B cell (primary cell): ENCODE measurements around the gene MSH5. TPM values are rescaled to one million over a fixed set of nuclear protein-coding genes. Genes with fewer than 3 reads are reported as not detected.

ENCODE experiments used
- ATAC-seq: fragments of 200-7000 bp; cut with Tn5 transposase; one replicate; pipeline ENCODE4 v1.10.0; 2021; ENCODE audit warnings: low read depth, mild to moderate bottlenecking, moderate number of reproducible peaks, moderate library complexity
- CTCF ChIA-PET: fragments of 350-600 bp; sonication (Branson Sonifier 250); formaldehyde crosslinking; loops from one replicate; lab custom pipeline; 2021; ENCODE audit warnings: antibody characterized with exemption, inconsistent platforms; lab: Charles Lee
- POLR2A ChIA-PET: fragments of 350-600 bp; sonication (Branson Sonifier 250); formaldehyde crosslinking; loops from one replicate; lab custom pipeline; 2021; ENCODE audit warnings: antibody characterized with exemption; lab: Charles Lee
- DNase-seq: peaks from one replicate; pipeline ENCODE4 v3.0.0; 2013
- H2AFZ ChIP-seq: 2 replicates; pipeline ENCODE4 v1.6.1; 2012; ENCODE audit warnings: mild to moderate bottlenecking, low read depth, low read length; ENCODE audit not compliant: insufficient read depth, poor library complexity, severe bottlenecking
- H3K27ac ChIP-seq, 2 donors: 1 replicate in 1 of 2; 2 replicates in 1 of 2; pipeline ENCODE4 v1.5.1; 2012 to 2013; ENCODE audit warnings: low read length in 2 of 2, mild to moderate bottlenecking in 2 of 2, moderate library complexity in 1 of 2
- H3K27me3 ChIP-seq, 4 experiments: fragments of 200-600 bp in 1 of 4; sonication (generic) in 1 of 4; replicated peaks in 1 of 4; 1 replicate in 2 of 4; 2 replicates in 2 of 4; pipeline versions ENCODE4 v1.6.1 to v1.7.0; 2013 to 2016; ENCODE audit warnings: low read length in 3 of 4, mild to moderate bottlenecking in 2 of 4, mixed read lengths in 1 of 4, moderate library complexity in 1 of 4; ENCODE audit not compliant: insufficient read depth in 4 of 4, control insufficient read depth in 3 of 4; ENCODE audit errors: control extremely low read depth in 1 of 4
- H3K36me3 ChIP-seq, 2 experiments: replicated peaks in 1 of 2; 1 replicate in 1 of 2; 2 replicates in 1 of 2; pipeline versions ENCODE4 v1.6.1 to v1.7.1; 2013; ENCODE audit warnings: low read length in 1 of 2; ENCODE audit not compliant: insufficient read depth in 2 of 2, control insufficient read depth in 1 of 2; ENCODE audit errors: control extremely low read depth in 1 of 2, extremely low read depth in 1 of 2
- H3K4me1 ChIP-seq, 2 donors: fragments of 200-600 bp in 1 of 2; sonication (generic) in 1 of 2; 1 replicate in 1 of 2; 2 replicates in 1 of 2; pipeline versions ENCODE4 v1.5.1 to v1.6.1; 2013 to 2017; ENCODE audit warnings: low read length in 2 of 2; ENCODE audit not compliant: control insufficient read depth in 2 of 2, insufficient read depth in 2 of 2
- H3K4me2 ChIP-seq: replicated peaks from 2 replicates; pipeline ENCODE3; 2012; ENCODE audit warnings: mild to moderate bottlenecking, low read depth, low read length; ENCODE audit not compliant: poor library complexity, severe bottlenecking
- H3K4me3 ChIP-seq, 5 experiments: fragments of 200-600 bp in 1 of 5; sonication (generic) in 1 of 5; 1 replicate in 3 of 5; 2 replicates in 2 of 5; pipeline versions ENCODE4 v1.5.1 to v1.7.0; 2011 to 2016; ENCODE audit warnings: low read length in 4 of 5, mild to moderate bottlenecking in 4 of 5, low read depth in 2 of 5, control low read depth in 1 of 5, moderate library complexity in 1 of 5; ENCODE audit not compliant: insufficient read depth in 1 of 5; ENCODE audit errors: control extremely low read depth in 1 of 5, extremely low read depth in 1 of 5
- H3K79me2 ChIP-seq: fragments of 200-600 bp; sonication (generic); one replicate; pipeline ENCODE4 v1.6.0; 2016; ENCODE audit warnings: low read length; ENCODE audit not compliant: control insufficient read depth, insufficient read depth
- H3K9ac ChIP-seq: fragments of 200-600 bp; sonication (generic); 2 replicates; pipeline ENCODE4 v1.6.1; 2017; ENCODE audit warnings: mild to moderate bottlenecking, low read length, moderate library complexity
- H3K9me3 ChIP-seq, 3 donors: one replicate each; pipeline versions ENCODE4 v1.6.1 to v1.7.1; 2013; ENCODE audit warnings: low read length in 2 of 3; ENCODE audit not compliant: control insufficient read depth in 2 of 3, insufficient read depth in 1 of 3; ENCODE audit errors: control extremely low read depth in 1 of 3
- H4K20me1 ChIP-seq: 2 replicates; pipeline ENCODE4 v1.6.0; 2012; ENCODE audit warnings: mild to moderate bottlenecking, low read length; ENCODE audit not compliant: insufficient read depth, control insufficient read depth, poor library complexity, severe bottlenecking
- H3K27ac Mint-ChIP-seq: one replicate; pipeline ENCODE4 v1.8.0; 2021; ENCODE audit warnings: mixed read lengths
- H3K27me3 Mint-ChIP-seq: one replicate; pipeline ENCODE4 v1.8.0; 2021; ENCODE audit warnings: mixed read lengths
- H3K4me1 Mint-ChIP-seq: one replicate; pipeline ENCODE4 v1.8.0; 2021; ENCODE audit warnings: mixed read lengths
- H3K4me3 Mint-ChIP-seq: one replicate; pipeline ENCODE4 v1.8.0; 2021; ENCODE audit warnings: mixed read lengths
- H3K9me3 Mint-ChIP-seq: one replicate; pipeline ENCODE4 v1.8.0; 2022; ENCODE audit warnings: mixed read lengths; ENCODE audit not compliant: insufficient read depth
- EZH2 ChIP-seq: IDR thresholded peaks from 2 replicates; pipeline ENCODE4 v1.6.1; 2012; ENCODE audit warnings: borderline replicate concordance, low read depth, mild to moderate bottlenecking, moderate library complexity, low read length; ENCODE audit not compliant: insufficient read depth, poor library complexity, severe bottlenecking
- WGBS: methylation state at CpG from one replicate; pipeline ENCODE4 v1.1.5; 2013; ENCODE audit warnings: missing lambda C conversion rate; ENCODE audit not compliant: insufficient coverage; 5-methylcytosine and 5-hydroxymethylcytosine counted together
- intact Hi-C: fragments of 100-400 bp; cut with micrococcal nuclease; formaldehyde crosslinking; loops from one replicate; pipeline ENCODE4 v1.10.0; 2022
- polyA plus RNA-seq: library from polyadenylated mRNA; depleted of rRNA; stranded (reverse); fragments of >200 nt; gene quantifications from 2 replicates; pipeline ENCODE4 v1.2.3, GENCODE V29; 2012
- total RNA-seq, 2 donors: library from RNA; stranded (reverse); fragments of 120-200 nt in 1 of 2; gene quantifications; 1 replicate in 1 of 2; 2 replicates in 1 of 2; pipeline versions ENCODE4 v1.2.3 to v1.2.4, GENCODE V29; 2013 to 2022
- TF ChIP-seq, protein P1 (sequence below): fragments of 200-600 bp; IDR thresholded peaks from one replicate; pipeline ENCODE4 v1.8.0; 2022; ENCODE audit warnings: antibody characterized with exemption, mild to moderate bottlenecking

The MSH5 gene
- total and polyA plus RNA-seq, 2 donors (not counting 1 experiment from before 2014, with no cell fraction given) = 49.9 to 51.6 TPM

DNA sequence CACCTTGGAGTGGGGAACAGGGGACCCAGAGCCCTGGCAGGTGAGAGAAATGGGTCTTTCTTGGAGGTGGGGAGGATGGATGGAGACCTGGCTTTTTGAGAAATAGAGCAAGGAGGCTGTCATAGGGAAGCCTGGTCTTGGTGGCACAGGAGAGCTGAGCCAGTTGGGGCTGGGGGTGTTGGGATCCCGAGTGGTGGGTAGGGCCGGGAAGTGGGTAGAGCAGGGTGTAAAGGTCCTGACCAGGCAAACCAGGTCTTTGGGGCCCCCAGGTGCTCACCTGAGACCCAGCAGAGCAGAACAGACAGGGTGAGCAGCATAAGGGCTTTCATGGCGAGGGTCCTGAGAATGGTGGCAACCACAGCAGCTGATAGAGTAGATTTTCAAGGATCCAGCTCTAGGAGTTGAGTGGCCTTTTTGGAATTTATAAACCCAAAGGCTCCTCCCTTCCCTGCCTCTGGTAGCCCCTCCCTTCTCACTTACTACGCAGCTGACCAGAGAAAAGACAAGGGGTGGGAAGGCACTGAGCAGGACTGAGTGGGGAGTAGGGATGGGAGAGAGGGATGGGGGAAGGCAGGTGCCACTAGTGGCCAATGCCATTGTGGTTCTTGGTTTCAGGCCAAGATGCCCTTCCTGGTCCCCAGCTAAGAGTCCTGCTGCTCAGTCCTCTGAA lies 18.3 kb upstream of the MSH5 start, which contains the start of gene LY6G6C:
LY6G6C (minus strand) TSS at position 396 of the 670 bp plus-strand sequence; CDS start at position 329, 67 bp downstream.
- no peak for TF ChIP-seq EZH2
- TF ChIP-seq, protein P1, sequence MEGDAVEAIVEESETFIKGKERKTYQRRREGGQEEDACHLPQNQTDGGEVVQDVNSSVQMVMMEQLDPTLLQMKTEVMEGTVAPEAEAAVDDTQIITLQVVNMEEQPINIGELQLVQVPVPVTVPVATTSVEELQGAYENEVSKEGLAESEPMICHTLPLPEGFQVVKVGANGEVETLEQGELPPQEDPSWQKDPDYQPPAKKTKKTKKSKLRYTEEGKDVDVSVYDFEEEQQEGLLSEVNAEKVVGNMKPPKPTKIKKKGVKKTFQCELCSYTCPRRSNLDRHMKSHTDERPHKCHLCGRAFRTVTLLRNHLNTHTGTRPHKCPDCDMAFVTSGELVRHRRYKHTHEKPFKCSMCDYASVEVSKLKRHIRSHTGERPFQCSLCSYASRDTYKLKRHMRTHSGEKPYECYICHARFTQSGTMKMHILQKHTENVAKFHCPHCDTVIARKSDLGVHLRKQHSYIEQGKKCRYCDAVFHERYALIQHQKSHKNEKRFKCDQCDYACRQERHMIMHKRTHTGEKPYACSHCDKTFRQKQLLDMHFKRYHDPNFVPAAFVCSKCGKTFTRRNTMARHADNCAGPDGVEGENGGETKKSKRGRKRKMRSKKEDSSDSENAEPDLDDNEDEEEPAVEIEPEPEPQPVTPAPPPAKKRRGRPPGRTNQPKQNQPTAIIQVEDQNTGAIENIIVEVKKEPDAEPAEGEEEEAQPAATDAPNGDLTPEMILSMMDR = no peak
- WGBS = 86% methylated on average over 2 of the region's 4 CpGs
- POLR2A ChIA-PET = no interaction called here
- CTCF ChIA-PET = no interaction called here
- Mint-ChIP-seq H3K27me3 (no peaks in the 10 kb centered on the region), H3K4me1 (peaks cover 28% of the 10 kb centered on the region), H3K4me3 (no peak within 1 kb of the TSS), H3K27ac (no peak within 1 kb of the TSS), H3K9me3 (no peaks in the 10 kb centered on the region)
- intact Hi-C loops = no loop called here
- H3K4me2 ChIP-seq = no peak within 1 kb of the TSS
- peaks cover 0 to 10% of the 10 kb centered on the region in 2 experiments for H3K36me3 ChIP-seq
- no peak within 1 kb of the TSS for H3K9ac ChIP-seq
- ATAC-seq = no peak
- H3K27ac ChIP-seq = no peak within 1 kb of the TSS
- DNase-seq = no peak
- no peaks in the 10 kb centered on the region for H4K20me1 ChIP-seq
- no peak within 1 kb of the TSS for H3K4me3 ChIP-seq
- H3K79me2 ChIP-seq = no peaks in the 10 kb centered on the region
- no peak within 1 kb of the TSS for H2AFZ ChIP-seq
- H3K9me3 ChIP-seq = no peaks in the 10 kb centered on the region
- peaks cover 12 to 19% of the 10 kb centered on the region in 2 donors for H3K4me1 ChIP-seq
- no peaks in the 10 kb centered on the region for H3K27me3 ChIP-seq

DNA sequence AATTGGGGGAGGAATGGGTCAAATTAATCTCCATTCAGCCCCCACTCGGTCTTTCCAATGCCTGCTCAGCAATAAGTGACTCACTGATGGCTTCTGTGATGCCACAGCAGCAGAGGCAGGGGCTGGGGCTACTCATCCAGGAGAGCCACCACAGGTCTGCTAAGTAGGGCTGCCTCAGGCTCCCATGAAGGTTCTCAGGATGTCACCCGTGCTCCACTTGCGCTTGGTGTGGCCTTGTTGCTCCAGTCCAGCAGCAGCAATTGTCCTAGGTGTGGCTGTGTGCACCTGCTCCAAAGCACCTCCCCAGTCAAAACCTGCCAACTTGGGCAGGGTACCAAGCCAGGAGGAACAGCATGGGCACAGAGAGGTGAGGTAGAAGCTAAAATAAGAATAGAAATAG lies 17.6 kb upstream of the MSH5 start:
- no peak for ATAC-seq
- intact Hi-C loops = no loop called here
- Histone ChIP-seq H3K79me2 (peaks cover 5% of the 10 kb centered on the region), H3K4me2 (no peak overlapping the region), H3K4me1 (peaks cover 19 to 26% of the 10 kb centered on the region in 2 donors), H3K27me3 (no peaks in the 10 kb centered on the region), H3K9me3 (no peaks in the 10 kb centered on the region), H3K9ac (no peak overlapping the region), H3K4me3 (no peak overlapping the region), H3K36me3 (peaks cover 0 to 17% of the 10 kb centered on the region in 2 experiments), H2AFZ (no peak overlapping the region), H3K27ac (no peak overlapping the region), H4K20me1 (no peaks in the 10 kb centered on the region)
- POLR2A ChIA-PET = no interaction called here
- Mint-ChIP-seq H3K27ac (no peak overlapping the region), H3K4me3 (no peak overlapping the region), H3K4me1 (peaks cover 35% of the 10 kb centered on the region), H3K9me3 (no peaks in the 10 kb centered on the region), H3K27me3 (no peaks in the 10 kb centered on the region)
- DNase-seq = no peak
- 100% methylated on average over 2 of the region's 3 CpGs for WGBS
- TF ChIP-seq EZH2 = no peak
- TF ChIP-seq, protein P1 = no peak
- CTCF ChIA-PET = no interaction called here
